Renal pelvis (tissue), 4 donors: ENCODE measurements around the gene PACSIN2. TPM values are rescaled to one million over a fixed set of nuclear protein-coding genes. Genes with fewer than 3 reads are reported as not detected.

ENCODE experiments used
- DNase-seq: peaks from one replicate; pipeline ENCODE4 v3.0.0-alpha.2; 2013
- polyA plus RNA-seq, 3 donors: library from polyadenylated mRNA; unstranded; fragments of 120-200 nt; gene quantifications; one replicate each; pipeline ENCODE4 v1.2.1, GENCODE V29; 2013; ENCODE audit not compliant: insufficient read length in 3 of 3

The PACSIN2 gene
- polyA plus RNA-seq, 3 donors = 69.6 to 70.3 (median 70.3) TPM

- no peak for DNase-seq
Observed at GRCh38 chr22:42869463-42869862, 145.5 kb downstream of the PACSIN2 start.

- no peak for DNase-seq
Observed at GRCh38 chr22:42868751-42869251, 146.1 kb downstream of the PACSIN2 start.

GRCh38 chr22:42866100-42866499 lies 148.8 kb downstream of the PACSIN2 start:
- no peak for DNase-seq

GRCh38 chr22:42865536-42865935 lies 149.4 kb downstream of the PACSIN2 start:
- no peak for DNase-seq

- DNase-seq = no peak
Observed at GRCh38 chr22:42863349-42863961, 151.5 kb downstream of the PACSIN2 start.

GRCh38 chr22:42862045-42862734 lies 152.8 kb downstream of the PACSIN2 start:
- no peak for DNase-seq

GRCh38 chr22:42860968-42861367 lies 154.0 kb downstream of the PACSIN2 start:
- DNase-seq = no peak

GRCh38 chr22:42857845-42858481 lies 157.0 kb downstream of the PACSIN2 start:
- no peak for DNase-seq

- DNase-seq = peak; percentile 93
Observed at GRCh38 chr22:42856865-42857704, 157.9 kb downstream of the PACSIN2 start, which contains the start of gene ARFGAP3. ARFGAP3 (minus strand) TSS chr22:42857273; CDS start chr22:42857182, 91 bp downstream.

GRCh38 chr22:42856179-42856864 lies 158.6 kb downstream of the PACSIN2 start:
- peak; percentile 43 for DNase-seq

- DNase-seq = no peak
Observed at GRCh38 chr22:42855721-42856120, 159.2 kb downstream of the PACSIN2 start.

- no peak for DNase-seq
Observed at GRCh38 chr22:42855211-42855610, 159.7 kb downstream of the PACSIN2 start.

GRCh38 chr22:42848941-42849550 lies 165.9 kb downstream of the PACSIN2 start:
- no peak for DNase-seq

- DNase-seq = no peak
Observed at GRCh38 chr22:42847110-42847509, 167.8 kb downstream of the PACSIN2 start.

GRCh38 chr22:42844756-42845155 lies 170.2 kb downstream of the PACSIN2 start:
- DNase-seq = no peak

GRCh38 chr22:42842658-42843370 lies 172.1 kb downstream of the PACSIN2 start:
- DNase-seq = no peak

GRCh38 chr22:42841444-42841843 lies 173.5 kb downstream of the PACSIN2 start:
- no peak for DNase-seq

- no peak for DNase-seq
Observed at GRCh38 chr22:42837556-42837955, 177.4 kb downstream of the PACSIN2 start.

GRCh38 chr22:42836026-42836425 lies 178.9 kb downstream of the PACSIN2 start:
- DNase-seq = no peak
